Measurements from ENCODE around the gene CLEC2D. TPM values are rescaled to one million over a fixed set of nuclear protein-coding genes. Genes with fewer than 3 reads are reported as not detected.

The CLEC2D gene
- total RNA-seq, 1 experiment from 2014 or later = 1.9 TPM

GRCh38 chr12:9708853-9709252 is 39.3 kb downstream of the CLEC2D start:
- H3K9me3 ChIP-seq (ENCODE audit: control insufficient read depth in 1 of 2, insufficient read depth in 1 of 2, low read depth in 1 of 2, low read length in 2 of 2) = no peaks in the 10 kb centered on the region
- H3K4me3 ChIP-seq (replicated peaks in 1 of 2; ENCODE audit: low read depth in 1 of 2, low read length in 2 of 2) = no peak overlapping the region
- H3K9me2 ChIP-seq (ENCODE audit: insufficient read depth) = no peaks in the 10 kb centered on the region
- no peak overlapping the region for H2AFZ ChIP-seq (ENCODE audit: low read depth, low read length, poor library complexity, severe bottlenecking)
- TF ChIP-seq YY1 (IDR thresholded peaks at IDR 0.05; ENCODE audit: extremely low read depth, insufficient replicate concordance, low read depth, low read length) = no peak
- TF ChIP-seq ZNF274 (IDR thresholded peaks at IDR 0.05; ENCODE audit: low read depth, low read length) = no peak
- no peak for TF ChIP-seq POLR2A (IDR thresholded peaks at IDR 0.05; ENCODE audit: borderline replicate concordance, extremely low read depth, insufficient read depth, insufficient read length)
- no peak for TF ChIP-seq RAD21 (IDR thresholded peaks at IDR 0.05; ENCODE audit: low read depth)
- TF ChIP-seq POLR2AphosphoS5 (IDR thresholded peaks at IDR 0.05; ENCODE audit: low read depth, low read length) = no peak
- TF ChIP-seq EZH2 (IDR thresholded peaks at IDR 0.05) = no peak
- TF ChIP-seq ELF1 (IDR thresholded peaks at IDR 0.05; ENCODE audit: borderline replicate concordance, low read depth) = no peak
- TF ChIP-seq SRF (IDR thresholded peaks at IDR 0.05; ENCODE audit: low read depth) = no peak
- no peak for TF ChIP-seq FOSL1 (IDR thresholded peaks at IDR 0.05; ENCODE audit: low read depth)
- TF ChIP-seq EZH2phosphoT487 (IDR thresholded peaks at IDR 0.05; ENCODE audit: borderline replicate concordance) = no peak
- TF ChIP-seq JUND (IDR thresholded peaks at IDR 0.05) = no peak
- TF ChIP-seq TCF7L2 (IDR thresholded peaks at IDR 0.05; ENCODE audit: borderline replicate concordance, extremely low read depth, insufficient read depth, insufficient read length) = no peak
- intact Hi-C loops (cut with micrococcal nuclease) = loop anchor here (1.0 kb wide), 2 partner anchors 75 to 378 kb away; no protein-coding TSS in a partner anchor
- H3K79me2 ChIP-seq (ENCODE audit: insufficient read depth, low read length) = no peaks in the 10 kb centered on the region
- DNase-seq (ENCODE audit: low read depth, low spot score) = no peak
- no peak overlapping the region for H3K4me2 ChIP-seq (ENCODE audit: low read length)
- CTCF ChIA-PET = interaction anchor here (0.9 to 2.0 kb wide), 11 partner anchors 8 to 377 kb away, joined by 3 to 16 read pairs (median 5); no protein-coding TSS in a partner anchor
- POLR2A ChIA-PET = interaction anchor here (1.0 to 1.1 kb wide), 2 partner anchors 74 to 330 kb away, joined by 3 read pairs; no protein-coding TSS in a partner anchor
- H3K4me1 ChIP-seq (ENCODE audit: control insufficient read depth in 1 of 2, insufficient read depth in 2 of 2, low read length in 2 of 2) = no peaks in the 10 kb centered on the region
- RAD21 ChIA-PET (ENCODE audit: low non-redundant PET in 1 of 2, low total read pairs in 2 of 2, uncharacterized antibody in 2 of 2, unreplicated experiment in 2 of 2) = interaction anchor here in 1 of 2 experiments (0.9 kb wide), 1 partner anchor 9 kb away, joined by 3 read pairs; no protein-coding TSS in a partner anchor
- no peak overlapping the region for H3K9ac ChIP-seq (ENCODE audit: low read length)
- H3K36me3 ChIP-seq (ENCODE audit: control insufficient read depth in 1 of 2, insufficient read depth in 2 of 2, low read length in 2 of 2) = no peaks in the 10 kb centered on the region
- ATAC-seq = no peak
- H3K27me3 ChIP-seq (ENCODE audit: insufficient read depth, low read length) = no peaks in the 10 kb centered on the region
- H4K20me1 ChIP-seq (ENCODE audit: insufficient read depth) = no peaks in the 10 kb centered on the region
- no peak overlapping the region for H3K27ac ChIP-seq (ENCODE audit: low read depth, low read length)
- no TSS peak for BruUV-seq (replicated peaks)
